GM18526 (cell line): ENCODE measurements around the gene TFB2M.

Experiments used
- POLR2A ChIP-seq: IDR thresholded peaks from 3 replicates; pipeline ENCODE4 v1.6.1; 2011; ENCODE audit not compliant: insufficient read length; ENCODE audit errors: extremely low read depth

TFB2M gene

DNA sequence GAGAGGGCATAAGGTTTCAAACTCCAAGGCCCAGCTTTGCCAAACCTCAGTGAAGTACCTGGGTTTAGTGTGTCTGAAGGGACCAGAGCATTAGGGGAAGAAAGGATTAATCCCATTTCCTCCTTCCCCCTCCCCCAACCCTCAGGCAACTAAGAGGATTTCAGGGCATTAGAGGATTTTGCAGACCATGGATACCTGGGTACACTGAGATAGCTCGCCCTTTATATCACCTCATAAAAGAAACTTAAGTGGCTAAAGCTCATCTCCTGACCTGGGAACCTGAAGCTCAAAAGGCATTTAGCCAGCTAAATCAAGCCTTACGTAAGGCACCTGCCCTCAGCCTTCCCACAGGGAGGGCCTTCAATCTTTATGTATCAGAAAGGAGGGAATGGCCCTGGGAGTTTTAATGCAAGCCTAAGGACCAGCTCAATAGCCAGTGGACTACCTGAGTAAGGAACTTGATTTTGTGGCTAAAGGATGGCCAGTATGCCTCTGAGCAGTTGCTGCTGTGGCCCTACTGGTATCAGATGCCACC, 32.6 kb downstream of the TFB2M start:
- TF ChIP-seq POLR2A: no peak

DNA sequence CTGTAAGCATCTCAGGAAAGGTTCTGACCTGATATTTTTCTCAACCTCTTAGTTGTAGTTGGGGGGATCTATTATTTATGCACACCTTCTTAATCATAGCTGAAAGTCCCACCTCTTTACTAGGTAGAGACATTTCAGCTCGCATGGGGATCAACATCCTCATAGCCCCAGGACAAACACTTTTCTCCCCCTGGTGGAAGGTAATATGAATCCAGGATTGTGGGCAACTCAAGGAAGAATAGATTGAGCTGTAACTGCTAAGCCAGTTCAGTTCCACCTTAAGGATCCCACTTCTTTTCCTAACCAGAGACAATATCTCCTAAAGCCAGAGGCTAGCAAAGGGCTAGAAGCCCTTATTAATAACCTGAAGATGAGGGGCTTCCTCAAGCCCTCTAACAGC, 33.5 kb downstream of the TFB2M start:
- no peak for TF ChIP-seq POLR2A

DNA sequence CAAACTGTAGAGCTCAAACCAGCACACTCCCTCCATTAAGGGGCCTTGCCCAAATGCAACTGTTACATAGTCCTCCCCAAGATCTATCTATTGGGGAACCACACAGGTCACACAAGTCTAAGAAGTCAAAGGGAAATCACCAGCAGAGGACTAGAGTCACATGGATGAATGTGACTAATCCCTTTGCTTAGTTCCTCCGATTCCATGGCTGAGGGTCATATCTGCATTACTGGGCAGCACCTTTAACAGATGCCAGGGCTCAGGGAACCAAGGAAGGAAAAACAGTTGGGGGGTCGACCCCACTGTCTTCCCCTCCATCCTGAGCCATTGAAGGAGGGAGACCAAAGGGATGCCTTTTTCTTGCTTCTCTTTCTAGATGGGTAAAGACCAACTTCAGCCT, 35.6 kb downstream of the TFB2M start:
- TF ChIP-seq POLR2A: no peak

DNA sequence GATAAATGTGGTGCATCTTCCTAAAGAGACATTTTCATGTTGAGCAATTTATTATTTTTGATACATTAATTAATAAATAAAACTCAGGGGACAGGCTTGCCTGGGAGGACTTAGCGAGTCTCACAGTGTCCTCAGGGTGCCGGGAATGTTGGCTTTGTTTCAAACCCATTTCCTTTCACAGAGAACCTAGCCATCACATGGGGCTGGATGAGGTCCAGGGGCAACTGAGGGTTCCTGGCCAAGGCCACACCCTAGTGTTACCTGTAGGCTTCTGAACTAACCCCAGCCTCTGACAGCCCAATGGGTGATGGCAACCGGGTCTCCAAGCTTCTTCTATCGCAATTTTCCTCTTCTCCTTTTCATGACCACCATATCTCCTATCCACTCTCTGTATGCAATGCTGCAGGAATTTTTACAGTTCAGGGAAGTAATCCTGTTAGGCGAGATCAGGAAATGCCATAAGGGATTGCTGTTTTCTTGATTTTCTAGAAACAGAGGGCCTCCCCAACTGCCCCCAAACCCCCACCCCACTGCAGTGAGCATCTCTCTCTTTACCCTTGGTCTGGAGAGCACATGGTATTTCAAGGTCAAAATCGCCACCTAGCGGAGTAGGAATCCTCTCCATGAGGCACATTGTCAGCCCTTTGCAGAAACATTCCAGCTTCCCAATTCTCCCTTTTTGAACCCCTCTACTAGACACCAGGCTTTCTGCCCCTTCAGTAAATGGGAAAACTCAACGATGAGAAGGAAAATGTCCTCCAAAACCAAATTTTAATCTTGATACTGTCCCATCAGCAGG, 36.9 kb downstream of the TFB2M start:
- no peak for TF ChIP-seq POLR2A

DNA sequence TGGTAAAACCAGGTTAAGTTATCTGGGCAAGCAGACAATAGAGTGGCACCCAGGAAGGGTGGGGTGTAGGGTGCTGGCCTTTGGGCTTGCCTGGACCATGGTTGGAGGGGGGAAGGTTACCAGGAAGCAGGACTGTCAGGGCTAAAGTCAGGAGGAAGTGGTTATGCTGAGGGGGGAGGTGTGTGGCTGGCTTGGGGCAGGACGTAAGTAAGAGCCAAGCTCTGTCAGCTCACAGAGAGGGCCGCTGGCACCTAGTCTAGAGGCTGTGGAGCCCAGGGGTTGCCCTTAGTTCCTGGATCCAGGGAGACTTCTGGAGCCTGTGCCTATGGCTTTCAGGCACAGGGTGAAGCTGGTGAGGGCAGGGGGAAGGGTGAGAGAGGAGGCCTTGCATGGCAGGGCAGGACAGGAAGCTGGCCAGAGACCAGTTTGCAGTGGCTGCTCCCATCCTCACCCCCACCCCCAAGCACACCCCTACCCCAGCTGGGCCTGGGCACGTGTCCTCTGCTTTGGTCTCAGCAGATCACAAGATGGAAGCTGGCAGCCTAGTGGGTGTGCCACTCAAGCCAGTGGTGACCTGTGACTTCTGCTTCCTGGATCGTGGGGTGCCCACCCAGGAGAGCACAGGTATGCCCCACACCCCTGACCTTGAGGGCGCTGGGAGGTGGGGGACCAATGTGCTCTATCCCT, 38.5 kb downstream of the TFB2M start:
- TF ChIP-seq POLR2A: no peak

DNA sequence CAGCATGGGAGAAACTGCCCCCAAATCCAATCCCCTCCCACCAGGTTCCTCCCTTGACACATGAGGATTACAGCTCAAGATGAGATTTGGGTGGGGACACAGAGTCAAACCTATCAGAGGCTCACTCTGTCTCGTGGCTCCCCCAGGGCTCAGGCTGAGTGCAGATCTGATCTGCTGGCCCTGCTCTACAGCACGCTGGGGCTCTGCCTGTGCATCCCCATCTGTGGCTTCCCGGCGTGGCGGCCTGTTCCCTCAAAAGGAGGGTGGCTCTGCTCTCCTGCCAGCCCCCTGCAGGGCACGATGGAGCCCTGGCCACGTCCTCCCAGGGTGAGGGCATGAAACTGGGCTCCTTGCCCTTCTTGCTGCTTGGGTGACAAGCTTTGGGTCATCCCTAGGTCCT, 39.1 kb downstream of the TFB2M start:
- no peak for TF ChIP-seq POLR2A

DNA sequence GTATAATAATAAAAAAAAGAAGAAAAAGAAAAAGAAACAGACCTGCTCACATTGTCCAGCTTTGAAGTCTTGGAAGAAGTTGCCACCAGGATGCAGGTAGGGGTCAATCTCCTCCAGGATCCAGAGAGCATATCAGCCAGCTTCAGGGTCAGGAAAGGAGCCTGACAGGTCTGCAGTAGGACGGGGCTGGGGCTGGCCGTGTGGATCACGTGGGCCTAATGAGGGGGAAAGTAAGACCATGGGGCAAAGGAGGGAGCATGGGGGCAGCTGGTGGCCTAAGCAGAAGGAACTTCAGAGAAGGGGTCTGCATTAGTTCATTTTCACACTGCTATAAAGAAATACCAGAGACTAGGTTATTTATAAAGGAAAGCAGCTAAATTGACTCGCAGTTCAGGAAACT, 39.7 kb downstream of the TFB2M start:
- TF ChIP-seq POLR2A: no peak

DNA sequence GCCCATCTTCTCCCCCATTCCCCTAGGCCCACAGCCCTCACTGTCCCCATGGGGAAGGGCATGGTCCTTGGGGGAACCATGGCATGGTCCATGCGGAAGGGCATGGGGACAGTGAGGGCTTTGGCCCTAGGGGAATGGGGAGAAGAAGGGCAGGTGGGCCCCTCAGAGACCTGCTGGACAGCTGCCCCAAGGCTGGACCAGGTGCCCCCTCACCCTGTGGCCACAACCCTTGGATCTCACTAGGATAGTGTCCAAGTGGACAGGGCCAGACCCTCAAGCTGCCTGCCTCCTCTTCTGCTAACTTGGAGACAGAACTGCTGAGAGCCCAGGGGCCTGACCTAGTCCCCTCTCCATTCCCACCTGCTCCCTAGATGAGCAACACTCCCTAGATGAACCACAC, 46.5 kb downstream of the TFB2M start:
- TF ChIP-seq POLR2A: no peak

DNA sequence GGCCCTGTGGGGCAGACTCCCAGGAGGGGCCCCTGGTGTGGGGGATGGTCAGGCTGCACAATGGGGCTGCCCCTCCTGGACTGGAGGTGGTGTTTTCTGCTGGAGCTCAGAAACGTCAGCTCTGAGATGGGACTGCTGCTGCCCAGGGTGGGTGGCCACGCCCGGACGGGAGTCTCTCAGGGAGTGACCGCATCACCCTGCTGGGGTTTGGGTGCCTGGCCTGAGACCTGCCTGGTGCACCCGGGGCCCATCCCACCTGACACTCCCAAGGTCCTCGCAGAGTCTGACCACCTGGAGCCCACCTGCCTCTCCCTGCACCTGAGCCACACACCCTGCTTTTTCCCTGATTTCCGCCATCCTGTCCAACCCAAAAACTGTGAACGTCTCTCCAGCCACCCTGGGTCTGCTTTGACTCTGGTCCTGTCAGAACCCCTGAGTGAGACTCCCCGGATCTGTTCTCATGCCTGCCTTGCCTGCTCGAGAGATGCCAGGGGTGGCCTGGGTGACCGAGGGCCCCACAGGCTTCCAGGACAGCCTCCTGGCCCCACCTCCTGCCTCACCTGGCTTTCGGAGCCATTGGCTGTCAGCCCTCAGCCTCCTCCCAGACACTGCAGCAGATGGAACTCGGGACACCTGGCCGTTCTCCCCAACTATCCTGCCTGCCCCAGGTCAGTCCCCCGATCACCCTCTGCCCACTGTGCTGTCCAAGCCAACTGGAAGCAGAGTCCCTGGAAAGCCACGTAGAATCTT, 47.4 kb downstream of the TFB2M start:
- no peak for TF ChIP-seq POLR2A

DNA sequence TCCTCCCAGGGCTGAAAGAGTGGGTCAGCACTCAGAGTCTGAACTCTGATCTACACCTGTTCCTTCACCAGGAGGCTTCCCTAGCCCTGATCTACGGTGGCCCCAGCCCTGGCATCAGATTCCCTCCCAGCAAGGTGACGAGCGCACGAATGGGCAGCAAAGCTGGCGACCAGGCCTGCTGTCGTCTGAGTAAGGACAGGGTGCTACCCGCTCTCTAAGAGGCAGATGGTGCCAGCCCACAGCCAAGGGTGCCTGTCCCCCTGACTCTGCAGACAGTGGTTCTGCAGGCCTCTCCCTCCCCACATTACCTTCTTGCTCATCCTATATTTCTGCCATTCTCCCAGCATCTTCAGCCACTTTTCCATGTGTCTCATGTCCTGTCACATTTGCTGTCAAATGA, 48.7 kb downstream of the TFB2M start:
- no peak for TF ChIP-seq POLR2A

DNA sequence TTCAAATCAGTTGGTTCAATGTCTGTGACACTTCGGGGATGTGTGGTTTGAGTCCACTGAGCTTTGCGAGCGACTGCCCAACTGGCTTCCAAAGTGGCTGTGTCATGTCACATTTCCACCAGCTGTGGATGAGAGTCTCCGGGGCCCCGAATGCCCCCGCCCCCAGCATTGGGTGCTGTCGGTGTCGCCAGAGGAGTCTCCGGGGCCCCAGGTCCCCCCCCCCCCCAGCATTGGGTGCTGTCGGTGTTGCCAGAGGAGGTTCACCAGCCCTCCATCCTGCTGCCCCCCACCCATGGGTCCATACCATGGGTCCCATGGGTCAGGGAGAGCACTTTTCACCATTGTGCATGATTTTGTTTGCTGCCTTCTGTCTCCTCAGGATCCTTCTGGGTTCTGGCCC, 49.9 kb downstream of the TFB2M start:
- no peak for TF ChIP-seq POLR2A

DNA sequence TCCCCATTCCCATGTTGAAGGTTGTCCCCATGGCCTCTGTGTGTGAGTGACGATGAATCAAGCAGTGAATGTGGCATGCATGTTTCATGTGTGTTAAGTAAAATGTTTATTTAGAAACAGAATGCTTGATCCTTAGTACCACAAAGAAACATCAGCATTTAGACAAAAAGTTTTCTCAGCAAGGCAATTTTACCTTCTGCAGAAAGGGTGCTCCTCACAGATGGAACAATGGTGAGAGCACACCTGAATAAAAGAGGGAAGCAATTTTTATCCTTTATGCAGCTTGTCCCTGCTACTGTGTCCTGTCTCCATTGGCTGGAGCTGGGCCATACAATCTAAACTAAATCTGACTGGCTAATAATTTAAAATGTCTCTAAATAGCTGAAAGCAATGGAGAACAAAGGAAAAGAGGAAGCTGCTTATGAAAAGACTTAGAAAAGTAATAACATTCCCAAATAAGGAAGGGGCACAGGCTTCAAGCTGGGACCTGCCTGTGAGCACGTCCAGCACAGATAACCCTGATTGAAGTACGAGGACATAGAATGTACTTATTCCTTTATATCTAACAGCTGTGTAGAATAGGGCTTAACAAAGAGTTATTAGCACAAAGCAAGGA, 50.6 kb downstream of the TFB2M start:
- no peak for TF ChIP-seq POLR2A

DNA sequence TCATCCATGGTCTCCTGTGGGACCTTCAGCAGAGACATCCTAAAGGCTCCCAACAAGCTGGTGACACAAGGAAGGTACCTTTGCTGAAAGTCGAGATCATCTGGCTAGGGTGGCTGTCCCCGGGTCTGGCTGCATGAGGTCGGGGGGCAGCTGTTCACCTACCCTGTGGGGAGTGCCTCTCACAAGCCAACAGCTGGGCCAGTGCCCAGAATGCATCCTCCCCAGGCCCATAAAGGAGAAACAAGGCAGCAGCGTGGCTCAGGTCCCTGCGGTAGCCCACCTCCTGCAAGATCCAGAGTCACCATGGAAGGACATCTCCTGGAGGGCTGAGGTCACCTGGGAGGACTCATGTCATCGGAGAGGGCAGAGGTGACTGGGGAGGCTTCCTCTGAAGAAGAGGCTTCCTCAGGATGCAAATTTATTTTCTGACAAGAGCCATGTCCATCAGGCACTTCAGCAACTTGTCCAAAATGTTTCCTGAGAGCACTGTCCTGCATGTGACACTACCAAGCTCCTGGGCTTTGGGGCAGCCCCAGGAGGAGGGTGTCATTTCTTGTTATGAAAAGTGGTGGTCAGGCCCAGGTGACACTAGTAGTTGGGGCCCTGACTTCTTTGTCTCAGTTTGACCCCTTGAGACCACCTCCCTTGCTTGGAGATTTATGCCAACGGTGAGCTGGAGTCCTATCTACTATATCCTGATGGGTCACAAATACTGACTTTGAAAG, 52.3 kb downstream of the TFB2M start:
- TF ChIP-seq POLR2A: no peak

DNA sequence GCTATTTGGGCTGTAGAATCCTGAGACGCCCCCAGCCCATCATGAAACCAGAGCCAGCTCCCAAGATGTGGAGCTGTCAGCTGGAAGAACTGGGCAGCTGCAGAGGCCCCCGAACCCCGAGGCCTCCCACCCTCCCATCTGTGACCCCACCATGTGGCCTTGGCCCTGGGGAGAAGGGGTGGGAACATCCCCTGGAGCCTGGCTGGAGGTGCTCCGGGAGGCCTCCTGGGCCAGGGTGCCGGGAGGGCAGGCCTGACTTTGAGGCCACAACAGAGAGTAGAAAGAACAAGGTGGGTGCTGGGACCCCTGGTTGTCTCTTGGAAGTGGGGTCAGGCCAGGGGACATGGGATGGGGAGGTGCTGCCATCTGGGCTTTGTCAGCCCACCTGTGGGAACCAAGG, 53.0 kb downstream of the TFB2M start:
- TF ChIP-seq POLR2A: no peak

DNA sequence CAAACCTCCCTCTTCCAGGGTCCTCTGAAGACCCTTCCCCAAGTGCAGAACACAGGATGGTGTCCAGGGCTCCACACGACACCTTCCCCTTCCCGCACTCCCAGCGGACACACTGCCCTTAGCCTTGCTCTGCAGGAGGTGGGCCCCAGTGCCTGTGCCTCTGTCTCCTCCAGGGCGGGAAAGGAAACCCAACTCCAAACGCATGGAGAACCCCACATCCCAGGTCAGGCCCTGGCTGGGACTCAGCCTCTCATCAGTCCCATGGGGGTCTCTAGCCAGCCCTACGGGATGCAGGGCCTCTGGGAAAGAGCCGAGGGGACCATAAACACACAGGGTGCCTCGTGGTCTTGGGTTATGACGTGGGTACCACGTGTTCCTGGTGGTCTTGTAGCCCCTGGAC, 53.4 kb downstream of the TFB2M start:
- TF ChIP-seq POLR2A: no peak
